Brain microvascular endothelial cell (primary cell): Measurements from ENCODE around the gene CLNK.

Experiments
- DNase-seq: peaks from one replicate; pipeline ENCODE4 v3.0.0-alpha.2; 2020
- H3K27ac ChIP-seq: fragments of 250-450 bp; sonication (Bioruptor Pico); 2 replicates; pipeline ENCODE4 v1.5.1; 2020; ENCODE audit warnings: mild to moderate bottlenecking, moderate library complexity
- H3K27me3 ChIP-seq: fragments of 250-450 bp; sonication (Bioruptor Pico); replicated peaks from 2 replicates; pipeline ENCODE4 v1.5.1; 2020; ENCODE audit warnings: mild to moderate bottlenecking
- H3K36me3 ChIP-seq: fragments of 250-450 bp; sonication (Bioruptor Pico); replicated peaks from 2 replicates; pipeline ENCODE4 v1.5.1; 2020; ENCODE audit warnings: mild to moderate bottlenecking
- H3K4me3 ChIP-seq: 2 replicates; pipeline ENCODE4 v1.5.1; 2011; ENCODE audit warnings: low read depth, mild to moderate bottlenecking, control low read depth, low read length, moderate library complexity
- in situ Hi-C: cut with HindIII; loops from 2 replicates; pipeline ENCODE4 v1.10.0; 2017; ENCODE audit warnings: low sequenced_read_pairs, low pct_ligation_motif_present
- TF ChIP-seq, protein P1 (sequence below): IDR thresholded peaks from 2 replicates; pipeline ENCODE4 v1.5.1; 2011; ENCODE audit warnings: low read depth, mild to moderate bottlenecking, moderate library complexity, low read length, control low read depth, inconsistent platforms; ENCODE audit errors: missing control alignments

The CLNK gene

DNA sequence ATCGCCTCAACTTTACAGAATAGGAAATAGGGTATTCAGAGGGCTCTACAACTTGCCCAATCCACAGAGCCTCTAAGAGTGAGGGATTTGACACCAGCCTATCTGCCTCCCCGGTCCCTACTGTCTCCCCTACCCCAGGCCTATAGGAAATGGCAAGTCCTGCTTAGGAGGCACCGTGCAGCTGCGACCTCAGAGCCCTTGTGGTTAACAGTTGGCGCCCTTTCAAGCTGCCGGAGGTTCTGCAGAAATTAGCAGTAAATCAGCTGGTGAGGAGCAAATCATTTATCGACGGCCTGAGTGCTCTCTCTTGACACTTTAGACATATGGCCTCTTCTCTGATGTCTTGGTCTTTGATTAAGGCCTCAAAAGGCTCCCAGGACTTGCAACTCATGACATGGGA, 96.9 kb downstream of the CLNK start:
- DNase-seq: no peak
- TF ChIP-seq, protein P1, sequence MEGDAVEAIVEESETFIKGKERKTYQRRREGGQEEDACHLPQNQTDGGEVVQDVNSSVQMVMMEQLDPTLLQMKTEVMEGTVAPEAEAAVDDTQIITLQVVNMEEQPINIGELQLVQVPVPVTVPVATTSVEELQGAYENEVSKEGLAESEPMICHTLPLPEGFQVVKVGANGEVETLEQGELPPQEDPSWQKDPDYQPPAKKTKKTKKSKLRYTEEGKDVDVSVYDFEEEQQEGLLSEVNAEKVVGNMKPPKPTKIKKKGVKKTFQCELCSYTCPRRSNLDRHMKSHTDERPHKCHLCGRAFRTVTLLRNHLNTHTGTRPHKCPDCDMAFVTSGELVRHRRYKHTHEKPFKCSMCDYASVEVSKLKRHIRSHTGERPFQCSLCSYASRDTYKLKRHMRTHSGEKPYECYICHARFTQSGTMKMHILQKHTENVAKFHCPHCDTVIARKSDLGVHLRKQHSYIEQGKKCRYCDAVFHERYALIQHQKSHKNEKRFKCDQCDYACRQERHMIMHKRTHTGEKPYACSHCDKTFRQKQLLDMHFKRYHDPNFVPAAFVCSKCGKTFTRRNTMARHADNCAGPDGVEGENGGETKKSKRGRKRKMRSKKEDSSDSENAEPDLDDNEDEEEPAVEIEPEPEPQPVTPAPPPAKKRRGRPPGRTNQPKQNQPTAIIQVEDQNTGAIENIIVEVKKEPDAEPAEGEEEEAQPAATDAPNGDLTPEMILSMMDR: no peak

DNA sequence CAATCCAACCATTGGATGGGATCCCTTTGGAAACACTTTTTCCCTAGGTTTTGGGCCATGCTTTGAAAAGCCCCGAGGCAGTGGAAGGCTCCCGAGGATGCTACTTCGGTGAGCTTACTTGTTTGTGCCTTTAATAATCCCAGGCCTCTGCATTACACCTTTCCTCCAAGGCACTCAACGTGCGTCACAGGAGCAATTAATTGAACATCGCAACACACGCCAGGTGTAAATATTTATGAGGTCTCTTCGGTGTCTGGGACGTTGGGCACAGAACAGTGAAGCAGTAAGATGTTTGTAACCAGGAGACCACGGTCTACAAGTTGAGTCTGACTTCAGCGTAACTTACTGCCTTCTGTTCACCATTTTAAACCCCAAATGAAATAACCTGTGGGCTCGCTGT, 97.3 kb downstream of the CLNK start:
- Histone ChIP-seq H3K36me3 (no peaks in the 10 kb centered on the region), H3K4me3 (no peak overlapping the region), H3K27me3 (no peaks in the 10 kb centered on the region), H3K27ac (no peak overlapping the region)
- TF ChIP-seq, protein P1: no peak
- in situ Hi-C loops: no loop called here
- DNase-seq: no peak

More for the DNA sequence above, 96.9 kb downstream of the CLNK start:
- in situ Hi-C loops: no loop called here
- Histone ChIP-seq H3K4me3 (no peak overlapping the region), H3K27me3 (no peaks in the 10 kb centered on the region), H3K27ac (no peak overlapping the region), H3K36me3 (no peaks in the 10 kb centered on the region)

DNA sequence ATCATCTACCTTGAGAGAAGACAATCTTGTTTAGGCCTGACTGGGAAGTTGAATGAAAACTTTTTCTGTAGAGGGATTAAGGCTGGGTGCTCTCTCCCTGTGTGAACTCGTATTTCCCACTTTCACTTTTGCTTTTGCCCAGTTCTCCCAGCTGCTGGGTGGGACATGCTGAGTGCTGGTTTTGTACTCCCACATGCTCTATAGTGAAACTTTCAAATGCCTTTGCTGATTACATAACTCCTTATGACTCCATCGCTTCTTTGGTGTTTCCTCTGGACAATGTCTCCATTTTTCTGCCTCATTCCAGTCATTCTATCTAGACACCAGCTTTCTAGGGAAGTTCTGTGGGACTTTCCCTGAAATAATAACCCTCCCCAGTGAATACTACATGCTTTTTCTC, 100.5 kb downstream of the CLNK start:
- in situ Hi-C loops: no loop called here
- H3K4me3 ChIP-seq: no peak overlapping the region
- TF ChIP-seq, protein P1: no peak
- no peaks in the 10 kb centered on the region for H3K27me3 ChIP-seq
- H3K27ac ChIP-seq: no peak overlapping the region
- H3K36me3 ChIP-seq: no peaks in the 10 kb centered on the region
- DNase-seq: peak; percentile 89

DNA sequence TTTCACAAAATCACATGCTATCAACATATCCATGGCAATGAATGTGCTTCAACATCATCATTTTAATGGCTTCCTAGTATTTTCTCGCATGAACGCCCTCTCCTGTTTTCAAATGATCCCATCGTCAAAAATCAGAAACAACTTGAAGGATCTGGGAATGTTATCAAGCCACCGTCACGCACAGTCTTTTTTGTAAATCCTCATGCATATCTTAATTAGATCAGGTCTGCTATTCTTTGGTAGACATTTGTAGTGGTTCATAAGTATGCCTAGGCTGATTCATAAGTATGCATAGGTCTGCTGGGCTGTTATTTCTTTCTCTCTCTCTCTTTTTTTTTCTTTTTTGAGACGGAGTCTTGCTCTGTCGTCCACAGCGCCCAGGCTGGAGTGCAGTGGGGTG, 101.6 kb downstream of the CLNK start:
- Histone ChIP-seq H3K27ac (no peak overlapping the region), H3K36me3 (no peaks in the 10 kb centered on the region), H3K27me3 (no peaks in the 10 kb centered on the region), H3K4me3 (no peak overlapping the region)
- in situ Hi-C loops: no loop called here
- no peak for DNase-seq
- TF ChIP-seq, protein P1: no peak

DNA sequence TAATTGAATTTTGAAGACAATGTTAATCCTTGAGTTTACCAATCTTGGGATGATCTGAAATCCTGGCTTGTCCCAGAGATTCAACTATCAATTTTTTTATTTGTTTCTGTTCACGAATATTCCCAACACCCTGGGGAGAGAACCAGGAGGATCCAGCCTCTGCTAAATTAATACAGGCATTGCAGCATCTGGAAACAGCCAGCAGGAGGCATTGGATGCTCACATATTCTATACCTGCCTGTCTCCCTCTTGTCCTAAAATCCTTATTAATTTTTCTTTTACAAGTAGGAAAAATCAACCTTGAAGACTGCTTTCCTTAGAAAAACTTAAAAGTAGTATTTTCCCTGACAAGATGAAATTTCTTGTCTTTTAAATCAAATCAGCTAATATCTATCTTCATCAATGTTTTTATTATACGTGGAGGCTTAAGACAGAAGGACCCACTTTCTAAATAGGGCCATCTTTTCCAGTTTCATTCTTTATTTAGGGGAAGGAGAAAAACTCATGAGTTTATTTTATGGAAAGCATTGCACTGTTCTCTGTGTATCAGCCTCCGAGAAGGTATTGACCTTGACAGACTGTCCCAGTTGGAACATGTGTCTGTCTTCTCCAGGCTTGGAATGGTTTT, 102.4 kb downstream of the CLNK start:
- in situ Hi-C loops: no loop called here
- TF ChIP-seq, protein P1: peak; percentile 92

DNA sequence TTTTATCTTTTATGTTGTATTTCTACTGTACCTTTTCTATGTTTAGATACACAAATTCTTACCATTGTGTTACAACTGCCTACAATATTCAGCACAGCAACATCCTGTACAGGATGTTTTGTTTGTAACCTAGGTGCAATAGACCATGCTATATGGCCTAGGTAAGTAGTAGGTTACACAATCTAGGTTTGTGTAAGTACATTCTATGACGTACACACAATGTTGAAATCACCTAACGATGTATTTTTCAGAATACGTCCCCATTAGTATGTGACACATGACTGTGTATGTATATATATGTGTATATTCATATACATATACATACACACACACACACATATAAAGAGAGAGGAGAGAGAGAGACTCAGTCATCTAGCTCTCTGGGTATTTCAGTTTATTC, 103.5 kb downstream of the CLNK start:
- Histone ChIP-seq H3K4me3 (no peak overlapping the region), H3K27ac (no peak overlapping the region), H3K36me3 (no peaks in the 10 kb centered on the region), H3K27me3 (no peaks in the 10 kb centered on the region)
- in situ Hi-C loops: no loop called here
- TF ChIP-seq, protein P1: no peak
- no peak for DNase-seq

More for the DNA sequence above, 102.4 kb downstream of the CLNK start:
- DNase-seq: peak; percentile 65
- H3K36me3 ChIP-seq: no peaks in the 10 kb centered on the region
- no peak overlapping the region for H3K4me3 ChIP-seq
- H3K27ac ChIP-seq: no peak overlapping the region
- no peaks in the 10 kb centered on the region for H3K27me3 ChIP-seq
